Activated CD4-positive, alpha-beta T cell treated with anti-CD3 and anti-CD28 coated beads, Interleukin-2, amount 50 U/mL, for 4 hours (primary cell): ENCODE results near the gene PCBP1.
"Not testable (repeated sequence)": the region's sequence is repeated elsewhere in the genome, so short reads cannot be mapped to it uniquely, and the experiment has no call there.

Source experiments
- DNase-seq, 2 experiments: peaks; one replicate each; pipeline ENCODE4 v3.0.0-alpha.2; 2020

Gene PCBP1

DNA sequence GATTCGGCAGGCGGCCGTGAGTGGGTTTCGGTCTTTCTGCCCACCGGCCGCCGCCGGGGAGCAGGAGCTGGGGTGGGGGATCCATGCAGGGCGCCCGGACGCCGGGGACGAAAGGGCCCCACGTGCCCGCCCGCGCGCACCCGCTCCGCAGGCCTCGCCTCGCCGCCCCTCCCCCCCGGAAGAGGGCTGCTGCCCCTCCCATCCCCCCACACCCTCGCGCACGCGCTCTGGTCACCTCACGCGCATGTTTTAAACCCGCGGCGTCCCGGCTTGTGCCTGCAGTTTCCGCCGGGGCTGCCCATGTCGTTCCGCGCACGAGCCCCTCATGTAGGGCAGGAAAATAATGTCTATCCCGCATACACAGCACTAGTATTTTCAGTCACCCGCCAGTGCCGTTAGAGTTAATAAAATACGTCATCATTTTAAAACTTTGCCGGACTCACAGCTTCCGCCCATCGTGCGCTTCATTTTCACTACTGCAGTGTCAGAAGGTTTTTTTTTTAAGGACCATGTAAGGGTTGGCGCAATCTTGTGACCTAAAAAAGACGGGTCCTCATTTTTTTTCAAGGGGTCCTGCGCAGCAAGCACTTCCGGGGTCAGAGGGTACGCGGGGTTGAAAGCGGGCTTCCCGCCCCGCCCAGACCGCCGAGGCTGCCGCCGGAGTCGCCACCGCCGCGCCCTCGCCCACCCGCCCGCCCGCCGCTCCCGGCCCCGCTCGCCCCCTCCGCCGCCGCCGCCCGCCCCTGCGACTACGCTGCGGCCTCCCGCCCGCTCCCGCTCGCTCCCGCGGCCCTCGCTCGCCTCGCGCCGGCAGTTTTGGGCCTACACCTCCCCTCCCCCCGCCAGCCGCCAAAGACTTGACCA, at the start of gene PCBP1:
Gene PCBP1 (plus strand): TSS at position 640 of the 864 bp plus-strand sequence. CDS start 267 bp downstream, outside the sequence.
- DNase-seq = peak; percentile 97

DNA sequence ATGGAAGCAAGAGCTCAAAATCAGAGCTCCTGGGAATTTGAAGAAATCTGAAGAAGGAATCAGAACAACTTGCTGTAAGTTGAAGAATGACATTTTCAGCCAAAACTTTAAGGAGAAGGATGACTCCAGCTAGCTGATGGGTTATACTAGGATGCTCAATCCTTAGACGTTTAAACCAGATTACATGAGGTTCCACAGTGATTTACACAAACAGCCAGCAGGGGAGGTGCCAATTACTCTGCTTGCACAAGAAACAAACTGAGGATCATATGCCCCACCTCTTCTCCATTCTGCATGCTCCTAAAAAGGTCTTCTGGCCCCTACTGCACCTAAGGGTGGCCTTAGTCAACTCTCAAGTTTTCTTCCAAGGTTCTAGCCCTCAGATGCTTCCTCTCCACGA, 47.9 kb upstream of the PCBP1 start:
- DNase-seq = no peak

DNA sequence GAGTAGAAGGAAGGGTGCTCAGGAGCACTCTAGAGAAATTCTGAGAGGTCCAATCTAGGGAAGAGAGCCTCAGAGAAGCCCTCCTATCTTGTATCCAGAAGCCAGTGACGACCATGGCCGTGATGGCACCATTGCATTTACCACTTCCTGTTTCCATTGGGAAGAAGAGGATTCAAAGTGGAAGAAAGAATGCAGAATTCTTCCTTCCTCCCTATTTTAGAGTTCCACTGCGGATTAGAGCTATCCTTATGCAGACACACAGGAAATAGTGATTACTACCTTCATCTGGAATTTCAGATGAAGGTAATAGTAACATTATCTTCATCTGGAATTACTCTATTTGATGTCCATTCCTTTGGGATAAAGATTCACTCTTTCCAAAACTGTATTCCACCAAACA, 45.6 kb upstream of the PCBP1 start:
- no peak for DNase-seq

DNA sequence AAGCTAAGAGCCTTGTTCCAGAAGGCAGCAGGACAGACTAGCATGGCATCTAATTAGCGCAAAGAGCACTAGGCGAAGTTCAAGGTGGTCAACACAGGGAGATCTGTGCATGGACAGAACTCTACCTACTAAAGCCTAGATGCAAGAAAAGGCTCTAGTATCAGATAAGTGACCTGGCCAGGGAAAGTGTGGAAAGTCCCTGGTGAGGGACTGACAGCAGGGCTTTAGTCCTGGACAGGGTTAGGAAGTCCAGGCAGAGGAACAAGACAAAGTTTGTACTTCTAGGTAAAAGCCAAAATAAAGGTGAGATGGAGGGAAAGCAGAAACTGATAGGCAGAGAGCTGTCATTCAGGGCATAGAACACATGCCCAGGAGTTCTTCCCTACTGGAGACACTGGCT, 45.0 kb upstream of the PCBP1 start:
- DNase-seq = no peak

DNA sequence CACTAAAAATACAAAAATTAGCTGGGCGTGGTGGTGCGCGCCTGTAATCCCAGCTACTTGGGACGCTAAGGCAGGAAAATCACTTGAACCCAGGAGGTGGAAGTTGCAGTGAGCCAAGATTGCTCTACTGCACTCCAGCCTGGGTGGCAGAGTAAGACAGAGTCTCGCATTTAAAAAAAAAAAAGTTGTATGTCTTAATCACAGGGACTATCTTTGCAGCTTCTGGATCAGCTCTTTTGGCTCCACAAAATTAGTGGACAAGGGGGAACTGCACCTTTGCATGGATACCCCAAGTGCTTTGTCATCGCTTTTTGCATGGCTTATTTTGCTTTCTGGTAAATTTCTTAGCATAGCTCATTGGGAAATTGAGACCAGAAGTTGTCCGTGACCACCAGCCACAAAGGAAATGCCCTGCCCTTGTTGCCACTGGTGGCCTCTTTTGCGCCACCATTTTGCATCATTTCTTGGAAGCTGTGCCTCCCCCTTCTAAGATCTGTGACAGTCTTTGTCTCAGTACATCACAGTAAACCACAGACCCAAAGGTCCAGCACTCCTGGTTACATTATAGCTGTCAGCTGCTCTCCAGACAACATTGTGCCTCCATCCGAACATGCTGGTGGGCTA, 43.9 kb upstream of the PCBP1 start:
- DNase-seq = no peak

DNA sequence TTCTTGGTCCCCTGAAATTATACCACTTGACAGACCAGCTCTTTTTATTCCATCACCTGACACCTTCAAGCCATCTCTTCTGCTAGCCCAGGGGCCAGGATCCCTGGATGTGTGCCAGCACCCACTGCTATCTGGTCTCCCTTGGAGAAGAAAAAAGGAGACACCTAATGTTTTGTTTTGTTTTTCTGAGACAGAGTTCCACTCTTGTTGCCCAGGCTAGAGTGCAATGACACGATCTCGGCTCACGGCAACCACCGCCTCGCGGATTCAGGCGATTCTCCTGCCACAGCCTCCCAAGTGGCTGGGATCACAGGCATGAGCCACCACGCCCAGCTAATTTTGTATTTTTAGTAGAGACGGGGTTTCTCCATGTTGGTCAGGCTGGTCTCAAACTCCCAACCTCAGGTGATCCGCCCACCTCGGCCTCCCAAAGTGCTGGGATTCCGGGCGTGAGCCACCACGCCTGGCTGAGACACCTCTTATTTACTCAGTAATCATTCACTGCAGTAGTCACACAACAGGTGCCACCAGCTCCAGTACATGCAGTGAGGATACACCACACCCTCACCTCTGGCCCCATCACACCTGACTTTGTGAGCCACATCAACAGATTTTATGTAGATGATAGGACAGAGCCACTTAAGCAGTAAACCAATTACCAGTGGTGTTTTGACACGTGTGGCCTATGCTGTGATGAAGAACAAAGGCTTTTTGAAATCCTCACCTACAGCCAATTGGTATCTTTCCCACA, 42.8 kb upstream of the PCBP1 start:
- no peak for DNase-seq

DNA sequence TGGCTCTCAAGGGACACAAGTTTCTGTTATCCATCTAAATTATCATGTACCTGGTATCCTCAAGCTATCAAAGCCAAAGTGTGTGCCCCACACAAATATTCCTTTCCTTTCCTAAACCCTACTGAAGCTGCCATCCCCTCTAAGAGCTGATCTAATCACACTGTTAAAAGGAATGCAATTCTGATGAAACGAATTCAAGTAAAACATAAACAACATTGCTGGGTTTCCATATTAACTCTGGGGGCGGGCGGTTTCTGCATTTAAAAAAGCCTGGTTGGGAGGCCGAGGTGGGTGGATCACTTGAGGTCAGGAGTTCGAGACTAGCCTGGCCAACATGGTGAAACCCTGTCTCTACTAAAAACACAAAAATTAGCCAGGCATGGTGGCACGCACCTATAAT, 41.9 kb upstream of the PCBP1 start:
- no peak for DNase-seq

DNA sequence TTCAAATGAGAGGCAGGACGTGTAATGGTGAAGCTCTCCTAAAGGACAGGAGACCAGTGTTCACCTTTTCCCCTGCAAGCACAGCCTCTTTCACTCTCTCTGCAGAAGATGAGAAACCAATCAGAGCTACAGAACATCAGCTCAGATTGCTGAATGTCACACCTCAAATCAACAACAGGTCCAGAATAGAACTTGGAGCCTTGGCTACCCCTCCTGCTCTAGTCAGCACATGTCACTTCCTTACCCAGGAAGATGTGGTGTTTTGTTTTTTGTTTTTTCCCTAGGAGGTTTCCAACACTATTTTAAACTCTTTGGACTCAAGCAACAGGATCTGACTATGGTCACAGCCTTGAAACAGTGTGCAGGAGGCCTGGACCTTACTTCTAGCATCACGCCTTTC, 41.3 kb upstream of the PCBP1 start:
- no peak for DNase-seq

DNA sequence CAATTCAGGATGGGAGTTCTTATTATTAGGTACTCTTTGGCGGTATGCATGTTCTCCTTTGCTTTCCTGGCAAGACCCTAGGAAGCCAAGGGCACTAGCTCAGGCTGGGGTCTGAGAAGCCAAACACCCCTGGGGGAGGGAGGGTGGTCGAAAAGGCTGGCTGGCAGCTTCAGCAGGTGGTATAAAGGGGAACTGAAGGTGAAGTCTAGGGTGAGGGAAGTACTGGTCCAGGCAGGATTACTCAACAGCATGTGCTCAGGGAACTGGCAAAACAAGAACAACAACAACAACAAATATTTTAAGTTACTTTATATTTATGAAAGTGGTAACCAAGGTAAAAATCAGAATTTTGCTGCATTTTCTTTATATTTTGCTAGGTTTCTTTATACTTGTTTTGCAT, 40.7 kb upstream of the PCBP1 start:
- DNase-seq = no peak

DNA sequence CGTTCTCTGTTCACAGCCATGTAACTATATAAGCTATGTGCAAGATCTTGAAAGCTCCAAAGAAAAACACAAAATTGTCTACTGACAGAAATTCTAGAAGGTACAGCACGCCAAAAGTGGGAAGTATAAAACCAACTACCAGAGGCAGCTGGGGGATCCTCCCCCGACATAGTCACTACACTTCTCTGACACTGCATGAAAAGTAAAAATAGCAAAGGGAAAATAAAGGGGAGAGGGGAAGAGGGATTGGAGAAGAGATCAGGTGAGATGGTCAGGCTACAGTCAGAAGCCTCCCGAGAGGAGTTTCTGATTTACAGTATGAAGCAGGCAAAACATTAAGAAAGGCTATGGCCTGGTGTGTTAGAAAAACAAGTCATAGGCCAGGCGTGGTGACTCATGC, 39.8 kb upstream of the PCBP1 start:
- DNase-seq = no peak

DNA sequence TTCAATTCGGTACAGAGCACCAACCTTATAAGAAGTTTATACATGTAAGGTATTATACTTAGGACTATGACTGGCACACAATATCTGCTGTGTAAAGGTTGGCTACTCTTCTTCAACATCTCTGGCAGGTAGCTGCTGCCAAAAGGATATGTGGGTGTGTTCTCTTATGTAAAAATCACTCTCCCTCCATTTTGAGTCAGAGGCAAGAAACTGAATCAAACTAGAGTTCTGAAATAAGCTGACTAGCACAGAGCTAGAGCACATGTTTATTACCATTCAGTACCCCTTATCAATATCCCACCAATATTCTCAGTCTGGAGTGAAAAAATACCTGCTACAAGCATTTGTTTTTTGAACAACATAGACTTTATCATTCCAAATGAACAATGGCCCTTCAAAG, 38.0 kb upstream of the PCBP1 start:
- DNase-seq = no peak

DNA sequence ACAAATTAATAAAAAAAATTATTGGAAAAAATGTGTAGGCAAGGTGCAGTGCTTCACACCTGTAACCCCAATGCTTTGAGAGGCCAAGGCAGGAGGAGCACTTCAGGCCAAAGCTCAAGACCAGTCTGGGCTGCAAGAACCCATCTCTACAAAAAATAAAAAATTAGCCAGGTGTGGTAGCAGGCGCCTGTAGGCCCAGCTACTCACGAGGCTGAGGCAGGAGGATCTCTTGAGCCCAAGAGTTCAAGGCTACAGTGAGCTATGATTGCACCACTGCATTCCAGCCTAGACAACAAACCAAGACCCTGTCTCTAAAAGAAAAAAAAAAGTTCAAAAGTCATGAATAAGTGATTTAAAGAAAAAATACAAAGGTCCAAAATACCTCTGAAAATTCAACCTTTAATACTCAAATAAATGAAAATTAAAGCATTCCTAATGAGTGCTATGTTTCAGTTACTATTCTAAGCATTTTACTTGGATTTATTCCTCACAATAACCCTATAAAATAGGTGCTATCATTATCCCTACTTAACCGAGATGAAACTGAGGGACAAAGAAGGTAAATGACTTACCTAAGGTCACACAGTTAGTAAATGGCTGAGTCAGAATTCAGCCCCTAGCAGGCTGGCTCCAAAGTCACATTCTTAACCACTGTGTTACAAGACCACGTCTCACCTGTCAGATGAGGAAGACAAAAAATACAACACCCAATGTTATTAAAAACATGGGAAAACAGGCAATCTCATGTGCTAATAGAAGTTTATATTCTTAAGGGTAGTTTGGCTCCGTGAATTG, 36.4 kb upstream of the PCBP1 start:
- no peak for DNase-seq

DNA sequence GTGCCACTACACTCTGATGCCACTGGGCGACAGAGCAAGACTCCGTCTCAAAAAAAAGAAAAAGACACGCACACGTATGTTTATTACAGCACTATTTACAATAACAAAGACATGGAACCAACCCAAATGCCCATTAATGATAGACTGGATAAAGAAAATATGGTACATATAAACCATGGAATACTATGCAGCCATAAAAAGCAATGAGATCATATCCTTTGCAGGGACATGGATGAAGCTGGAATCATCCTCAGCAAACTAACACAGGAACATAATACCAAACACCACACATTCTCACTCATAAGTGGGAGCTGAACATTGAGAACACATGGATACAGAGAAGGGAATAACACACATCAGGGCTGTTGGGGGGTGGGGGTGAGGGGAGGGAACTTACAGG, 32.0 kb upstream of the PCBP1 start:
- not testable (repeated sequence) for DNase-seq

DNA sequence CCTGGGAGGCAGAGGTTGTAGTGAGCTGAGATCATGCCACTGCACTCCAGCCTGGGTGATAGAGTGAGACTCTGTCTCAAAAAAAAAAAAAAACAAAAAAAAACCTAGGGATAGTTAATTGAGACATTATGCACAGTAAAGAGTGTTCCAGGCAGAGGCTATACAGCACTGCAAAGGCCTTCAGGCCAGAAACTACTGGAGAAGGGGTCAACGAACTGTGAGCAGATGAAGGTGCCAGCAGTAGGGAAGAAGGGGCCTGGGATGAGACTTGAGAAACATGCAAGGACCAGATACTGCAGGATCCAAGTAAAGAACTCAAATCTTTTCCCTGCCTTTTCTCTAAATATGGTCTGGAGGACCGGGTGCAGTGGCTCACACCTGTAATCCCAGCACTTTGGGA, 26.0 kb upstream of the PCBP1 start:
- DNase-seq = no peak

DNA sequence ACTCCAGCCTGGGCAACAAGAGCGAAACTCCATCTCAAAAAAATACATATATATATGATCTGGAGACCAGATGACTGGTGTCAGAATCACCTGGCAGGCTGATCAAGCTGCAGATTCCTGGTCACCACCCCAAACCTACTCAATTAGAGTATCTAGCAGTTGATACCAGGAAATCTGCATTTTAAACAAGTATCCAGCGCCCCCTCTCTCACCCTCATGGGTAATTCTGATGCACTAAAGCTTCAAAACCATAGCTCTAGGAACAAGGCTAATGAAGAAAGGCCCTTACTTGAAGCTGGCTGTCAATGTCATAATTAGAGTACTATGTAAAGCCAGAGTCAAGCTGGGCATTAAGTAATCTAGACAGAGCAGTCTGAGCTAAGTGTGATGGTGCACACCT, 25.0 kb upstream of the PCBP1 start:
- DNase-seq = no peak

DNA sequence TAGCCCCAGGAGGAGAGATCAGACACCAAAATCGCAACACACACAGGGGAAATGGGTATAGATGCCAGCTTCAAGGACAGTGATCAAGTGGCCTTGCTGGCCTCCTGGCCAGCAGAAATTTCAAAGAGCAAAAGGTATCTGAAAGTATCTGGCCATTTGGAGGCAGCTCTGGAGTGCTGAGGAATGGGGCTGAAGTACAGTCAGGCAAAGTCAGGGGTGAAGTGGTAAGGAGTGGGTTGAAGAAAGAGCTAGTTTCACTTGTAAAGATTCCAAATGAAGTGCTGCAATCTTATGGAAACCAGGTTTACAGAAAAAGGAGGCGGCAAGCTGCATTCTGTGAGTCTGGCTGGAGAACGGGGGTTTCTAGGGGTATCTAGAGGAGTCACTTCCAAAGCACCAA, 19.2 kb upstream of the PCBP1 start:
- DNase-seq = no peak

DNA sequence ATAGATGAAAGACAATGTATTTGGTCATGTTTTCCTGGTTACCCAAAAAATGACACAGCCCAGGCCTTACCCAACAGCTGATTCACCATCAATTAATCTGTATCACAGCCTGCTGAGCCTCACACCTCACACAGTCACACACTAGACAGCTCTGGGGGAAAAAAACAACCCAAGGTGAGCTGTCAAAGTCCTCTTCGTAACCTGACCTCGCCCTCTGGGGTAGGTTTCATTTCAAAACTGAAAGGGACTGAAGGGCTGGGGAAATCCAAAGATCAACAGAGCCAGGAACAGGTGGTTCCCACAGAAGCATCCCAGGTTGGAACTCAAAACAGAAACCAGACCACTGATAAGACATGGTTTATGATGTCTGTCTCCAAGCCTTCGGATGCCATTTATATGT, 18.2 kb upstream of the PCBP1 start:
- peak; percentile 65 to 72 for DNase-seq

DNA sequence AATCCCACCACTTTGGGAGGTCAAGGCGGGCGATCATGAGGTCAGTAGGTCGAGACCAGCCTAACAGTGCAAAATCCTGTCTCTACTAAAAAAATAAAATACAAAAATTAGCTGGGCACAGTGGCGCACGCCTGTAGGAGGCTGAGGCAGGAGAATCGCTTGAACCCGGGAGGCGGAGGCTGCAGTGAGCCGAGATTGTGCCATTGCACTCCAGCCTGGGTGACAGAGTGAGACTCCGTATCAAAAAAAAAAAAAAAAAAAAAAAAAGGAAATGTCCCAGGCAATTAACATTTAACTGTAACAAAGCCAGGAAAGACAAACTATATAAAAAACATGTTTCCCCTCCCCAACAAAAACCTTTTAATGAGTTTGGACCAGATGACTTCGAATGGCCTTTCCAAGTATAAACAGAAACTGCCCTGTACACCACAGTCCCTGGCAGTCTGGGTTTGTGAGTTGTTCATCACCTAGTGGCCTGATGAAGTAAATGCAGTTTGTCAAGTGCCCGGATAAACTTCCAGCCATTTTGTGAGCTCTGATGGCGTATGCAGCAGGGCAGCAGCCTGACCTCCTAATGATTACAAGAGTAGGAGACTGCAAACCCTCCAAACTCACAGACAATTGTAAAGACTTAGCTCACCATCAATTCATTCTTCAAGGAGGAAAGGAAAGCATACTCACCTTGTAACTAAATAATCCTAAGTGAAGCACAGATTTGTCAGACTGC, 16.6 kb upstream of the PCBP1 start:
- DNase-seq = peak; percentile 38 to 39

DNA sequence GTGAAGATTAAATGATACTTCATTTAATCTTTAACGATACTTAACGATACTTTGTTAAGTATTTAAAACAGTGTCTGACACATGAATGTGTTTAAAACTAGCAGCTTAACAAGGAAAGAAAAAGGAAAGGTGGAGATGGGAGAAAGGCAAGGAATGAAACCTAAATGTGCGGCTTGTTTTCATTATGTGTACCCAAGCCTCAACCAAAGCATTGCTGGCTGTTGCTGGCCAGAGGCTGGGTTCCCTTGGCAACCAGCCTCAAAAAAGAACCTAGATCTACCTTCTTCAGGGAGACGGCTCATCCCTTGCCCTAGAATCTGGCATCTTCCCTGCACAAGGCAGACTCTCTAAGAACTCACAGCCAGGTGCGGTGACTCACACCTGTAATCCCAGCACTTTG, 13.8 kb upstream of the PCBP1 start:
- no peak for DNase-seq

DNA sequence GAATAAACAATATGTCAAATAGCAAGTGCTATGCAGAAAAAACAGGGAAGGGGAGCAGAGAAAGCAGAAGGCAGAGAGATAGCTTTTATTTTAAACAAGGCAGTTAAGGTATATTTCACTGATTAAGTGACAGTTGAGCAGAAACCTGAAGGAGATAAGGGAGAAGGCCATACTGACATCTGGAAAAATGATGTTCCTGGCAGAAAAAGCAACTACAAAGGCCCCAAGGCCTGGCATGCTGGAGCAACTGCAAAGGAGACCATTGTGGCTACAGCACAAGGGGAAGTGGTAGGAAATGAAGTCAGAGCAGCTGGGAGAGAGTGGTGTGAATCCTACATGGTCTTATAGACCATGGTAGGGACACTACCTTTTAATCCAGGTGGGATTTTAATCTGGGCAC, 8.9 kb upstream of the PCBP1 start:
- DNase-seq = no peak

DNA sequence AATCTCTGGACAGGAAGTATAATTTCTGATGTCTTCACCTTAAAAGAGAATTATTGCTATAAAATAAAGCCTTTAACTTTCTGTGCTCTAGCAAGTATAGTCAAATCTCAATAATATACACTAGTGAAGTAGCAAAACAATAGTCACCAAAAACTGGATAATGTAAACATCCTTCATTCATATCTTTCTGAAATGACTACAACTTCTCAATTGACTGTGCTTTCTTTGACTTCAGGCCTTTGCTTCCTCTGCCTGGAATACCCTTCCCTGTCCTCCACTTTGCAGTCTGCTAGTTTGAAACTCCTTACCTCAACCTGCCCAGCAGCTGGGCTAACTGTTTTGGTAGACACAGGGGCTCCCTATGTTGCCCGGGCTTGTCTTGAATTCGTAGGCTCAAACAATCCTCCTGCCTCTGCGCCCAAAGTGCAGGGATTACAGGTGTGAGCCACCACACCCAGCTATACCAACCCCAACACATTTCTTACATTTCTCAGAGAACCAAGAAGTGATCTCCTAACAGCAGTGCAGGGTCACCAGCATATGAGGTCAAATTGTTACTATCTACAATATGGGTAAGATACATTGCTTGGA, 6.6 kb upstream of the PCBP1 start:
- no peak for DNase-seq

DNA sequence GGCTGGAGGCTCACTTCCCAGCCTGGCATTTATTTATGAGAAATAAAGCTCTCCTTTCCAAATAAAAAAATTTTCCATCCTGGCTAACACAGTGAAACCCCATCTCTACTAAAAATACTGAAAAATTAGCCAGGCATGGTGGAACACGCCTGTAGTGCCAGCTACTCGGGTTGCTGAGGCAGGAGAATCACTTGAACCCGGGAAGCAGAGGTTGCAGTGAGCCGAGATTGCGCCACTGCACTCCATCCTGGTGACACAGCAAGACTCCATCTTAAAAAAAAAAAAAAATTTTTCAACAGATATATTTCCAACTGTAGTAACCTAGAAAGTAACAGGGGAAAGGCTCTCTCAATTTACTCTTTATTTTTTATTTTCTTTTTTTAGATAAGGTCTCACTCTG, 6.1 kb upstream of the PCBP1 start:
- no peak for DNase-seq
